ENCODE data around the gene WDR91.
"Not testable (repeated sequence)": the region's sequence is repeated elsewhere in the genome, so short reads cannot be mapped to it uniquely, and the experiment has no call there.

The WDR91 gene

DNA sequence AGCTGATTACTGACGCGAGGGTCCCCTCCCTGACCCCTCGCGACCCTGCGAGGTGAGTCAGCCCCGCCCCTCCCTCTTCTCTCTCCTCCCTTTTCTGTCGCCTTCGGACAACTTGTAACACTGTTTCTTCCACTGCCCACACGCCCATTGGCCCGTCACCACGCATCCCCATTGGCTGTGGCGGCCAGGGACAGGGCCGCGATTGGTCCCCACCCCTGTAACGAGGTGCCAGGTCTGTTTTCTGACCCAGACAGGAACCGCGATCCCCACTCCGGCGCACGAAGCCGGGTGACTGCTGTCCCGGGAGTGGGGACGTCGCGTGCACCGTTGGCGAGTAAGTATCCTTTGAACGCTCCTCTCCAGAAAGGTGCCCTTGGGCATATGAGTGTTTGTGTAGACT is 22.2 kb upstream of the WDR91 start, which contains the start of gene STRA8:
Gene STRA8 (plus strand): TSS at position 269 of the 400 bp plus-strand sequence. CDS start 6,687 bp downstream, outside the sequence.
- DNase-seq = no peak

DNA sequence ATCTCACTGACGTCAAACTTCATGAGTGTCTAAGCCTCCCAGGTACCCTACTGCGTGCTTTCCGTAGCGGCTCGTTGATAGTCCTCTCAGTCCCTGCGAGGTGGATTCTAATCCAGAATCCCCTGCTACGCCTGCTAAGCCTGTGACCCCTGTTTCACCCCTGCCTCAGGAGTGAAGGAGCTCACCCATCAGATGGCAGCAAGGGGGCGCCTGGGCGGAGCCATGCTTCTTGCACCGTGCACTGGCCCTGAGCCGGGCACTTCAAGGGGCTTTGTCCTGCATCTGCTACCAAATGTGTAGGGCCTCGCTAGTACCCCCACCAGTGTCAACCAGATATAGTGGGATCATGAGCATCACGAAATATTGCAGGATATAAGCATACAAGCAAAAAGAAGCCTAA is 21.4 kb upstream of the WDR91 start:
- no peak for DNase-seq

DNA sequence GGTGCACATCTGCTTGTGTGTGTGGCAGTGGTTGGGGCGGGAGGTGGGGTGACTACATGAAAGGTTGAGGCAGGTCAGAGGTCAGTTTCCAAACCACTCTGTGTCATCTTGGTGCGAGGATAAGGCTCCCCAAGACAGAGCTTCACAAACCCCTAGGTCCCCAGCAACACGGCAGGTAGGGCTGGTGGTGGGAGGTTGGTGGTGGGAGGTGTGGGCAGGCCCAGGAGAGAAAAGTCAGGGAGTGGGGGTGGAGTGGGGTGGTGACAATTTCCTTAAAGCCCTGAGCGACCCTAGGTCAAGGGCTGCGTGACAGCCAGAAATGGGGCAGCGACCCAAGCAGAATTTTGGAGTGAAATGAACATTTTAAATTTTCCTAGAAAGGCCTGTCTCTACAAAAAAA is 20.8 kb upstream of the WDR91 start:
- DNase-seq = no peak

DNA sequence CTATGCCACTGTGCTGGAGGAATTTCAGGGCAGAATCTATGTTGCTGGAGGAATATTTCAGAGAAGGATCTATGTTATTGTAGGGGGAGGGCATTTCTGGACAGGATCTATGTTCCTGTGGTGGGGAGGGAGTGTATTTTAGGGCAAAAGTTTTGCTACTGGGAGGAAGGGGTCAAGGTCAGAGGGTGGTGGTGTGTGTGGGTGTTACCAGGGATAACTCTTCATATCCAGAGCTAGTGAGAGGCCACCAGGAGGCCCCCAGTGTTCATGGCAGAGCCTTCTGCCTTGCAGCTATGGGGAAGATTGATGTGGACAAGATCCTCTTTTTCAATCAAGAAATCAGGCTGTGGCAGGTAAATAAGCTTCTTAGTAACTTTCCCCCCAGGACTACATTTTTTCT is 20.4 kb upstream of the WDR91 start:
- DNase-seq = no peak

DNA sequence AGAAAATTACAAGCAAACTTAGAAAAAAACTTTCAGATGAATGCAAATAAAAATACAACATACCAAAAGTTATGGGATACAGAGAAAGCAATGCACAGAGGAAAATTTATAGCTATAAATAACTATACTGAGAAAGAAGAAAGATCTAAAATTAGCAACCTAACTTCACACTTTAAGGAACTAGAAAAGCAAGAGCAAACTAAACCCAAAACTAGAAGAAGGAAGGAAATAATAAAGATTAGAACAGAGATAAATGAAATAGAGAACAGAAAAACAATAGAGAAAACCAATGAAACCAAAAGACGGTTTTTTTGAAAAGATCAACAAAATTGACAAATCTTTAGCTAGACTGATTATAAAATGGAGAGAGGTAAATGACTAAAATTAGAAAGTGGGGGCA is 12.7 kb upstream of the WDR91 start:
- DNase-seq = no peak

DNA sequence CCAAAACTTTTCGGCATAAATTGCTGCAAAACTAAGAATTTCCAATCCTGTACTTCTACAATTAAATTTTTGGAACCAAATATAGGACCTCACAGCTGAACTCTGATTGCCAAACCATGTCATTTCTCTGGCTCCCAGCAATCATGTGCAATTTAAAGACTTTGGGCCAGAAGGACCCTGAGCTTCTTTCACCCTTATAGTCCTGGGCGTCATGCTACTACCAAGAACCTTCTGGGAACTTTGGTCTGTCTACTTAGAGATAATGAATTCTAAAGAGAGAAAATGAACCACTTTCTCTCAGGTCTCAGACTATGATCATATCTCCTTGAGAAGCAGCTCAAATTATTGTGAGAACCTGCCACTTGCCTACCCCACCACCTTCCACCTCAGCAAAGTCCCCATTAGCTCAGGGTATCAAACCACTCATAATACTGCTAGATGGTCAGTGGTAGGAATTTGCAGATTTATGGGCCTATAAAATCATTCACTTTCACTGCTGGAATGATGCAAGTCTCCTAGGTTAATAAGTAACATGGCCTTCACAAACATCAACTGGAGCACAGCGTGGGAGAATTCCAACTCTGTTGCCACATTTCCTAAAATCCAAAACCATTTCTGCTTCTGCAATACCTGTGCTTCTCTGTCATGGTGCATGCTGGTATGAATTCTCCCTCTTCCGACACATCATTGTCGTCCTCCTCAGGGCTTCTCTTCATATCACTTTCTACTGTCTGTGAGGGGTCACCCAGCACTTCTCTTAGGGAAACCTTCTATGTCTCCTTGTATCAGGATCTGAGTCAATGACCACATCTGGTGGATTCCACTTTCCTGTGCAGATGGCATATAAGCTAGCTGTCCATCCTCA is 6.6 kb upstream of the WDR91 start:
- no peak for DNase-seq

DNA sequence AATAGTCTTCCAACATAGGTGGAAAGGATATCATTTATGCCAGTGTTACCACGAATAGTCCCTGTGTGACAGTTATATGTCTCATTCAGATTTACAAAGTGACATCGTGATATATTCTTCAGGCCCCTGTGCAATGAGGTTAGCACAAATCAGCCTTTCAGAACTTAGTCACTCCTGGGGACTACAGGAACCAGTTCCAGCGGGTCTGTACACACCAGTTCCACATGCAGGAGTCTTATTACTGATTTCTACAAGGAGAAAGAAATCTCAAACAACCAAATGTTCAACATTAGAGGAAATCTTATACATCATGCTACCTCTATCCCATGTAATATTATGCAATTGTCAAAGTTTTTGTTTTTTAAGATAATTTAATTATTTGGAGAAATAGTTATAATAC is 4.4 kb upstream of the WDR91 start:
- no peak for DNase-seq

DNA sequence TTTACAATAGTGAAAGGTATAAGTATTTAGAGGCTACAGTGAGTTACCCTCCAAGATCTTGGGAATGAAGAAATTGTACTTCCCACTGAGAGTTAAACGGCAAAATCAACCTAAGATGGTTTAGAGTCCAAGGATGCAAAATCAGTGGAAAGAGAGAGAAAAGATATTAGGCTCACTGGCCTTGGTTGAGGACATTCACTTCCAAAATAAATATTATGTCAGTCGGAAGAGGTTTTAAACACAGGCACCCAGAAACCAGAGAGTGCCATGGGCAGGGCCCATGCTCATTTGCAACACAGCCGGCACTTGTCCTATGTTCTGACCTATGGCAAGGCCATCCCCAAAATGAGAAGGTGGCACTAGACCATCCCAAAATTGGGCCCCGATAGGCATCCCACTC is 3.9 kb upstream of the WDR91 start:
- no peak for DNase-seq

DNA sequence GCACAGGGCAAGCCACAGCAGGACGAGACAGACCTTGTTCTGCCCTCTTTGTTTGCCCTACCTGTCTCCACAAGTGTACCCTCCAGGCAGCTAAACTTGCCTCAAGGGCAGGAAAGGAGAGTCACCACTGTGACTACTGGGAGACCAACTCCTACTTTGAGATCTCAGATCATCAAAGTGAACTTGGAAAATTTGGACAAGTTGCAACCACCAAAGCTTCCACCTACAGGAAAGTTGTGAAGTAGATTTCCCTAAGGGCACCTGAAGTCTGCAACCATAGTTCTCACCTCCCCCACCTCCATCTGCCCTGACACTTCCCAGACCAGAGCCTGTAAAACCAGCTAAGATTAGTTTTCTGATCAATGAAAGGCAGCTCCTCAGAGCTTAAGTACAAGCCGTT is 2.5 kb upstream of the WDR91 start:
- no peak for DNase-seq

DNA sequence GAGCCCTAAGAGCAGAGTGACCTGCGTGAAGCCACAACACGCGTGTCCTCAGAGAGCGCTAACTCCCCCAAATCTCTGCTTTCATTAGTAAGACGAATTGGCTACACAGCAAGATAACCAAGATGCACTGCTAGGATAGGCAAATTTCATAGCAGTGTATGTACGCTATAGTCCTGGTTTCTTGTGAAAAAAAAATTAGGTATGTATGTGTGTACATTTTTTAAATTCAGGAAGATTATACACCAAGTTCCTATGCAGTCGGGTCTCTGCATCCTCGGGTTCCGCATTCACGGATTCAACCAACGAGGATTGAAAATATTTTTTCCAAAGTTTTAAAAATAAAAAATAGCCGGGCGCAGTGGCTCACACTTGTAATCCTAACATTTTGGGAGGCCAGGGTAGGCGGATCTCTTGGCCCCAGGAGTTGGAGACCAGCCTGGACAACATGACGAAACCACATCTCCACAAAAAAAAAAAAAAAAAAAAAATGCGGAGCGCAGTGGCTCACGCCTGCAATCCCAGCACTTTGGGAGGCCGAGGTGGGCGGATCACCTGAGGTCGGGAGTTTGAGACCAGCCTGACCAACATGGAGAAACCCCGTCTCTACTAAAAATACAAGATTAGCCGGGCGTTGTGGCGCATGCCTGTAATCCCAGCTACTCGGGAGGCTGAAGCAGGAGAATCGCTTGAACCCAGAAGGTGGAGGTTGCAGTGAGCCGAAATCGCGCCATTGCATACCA is 790 bp upstream of the WDR91 start:
- DNase-seq = not testable (repeated sequence)

DNA sequence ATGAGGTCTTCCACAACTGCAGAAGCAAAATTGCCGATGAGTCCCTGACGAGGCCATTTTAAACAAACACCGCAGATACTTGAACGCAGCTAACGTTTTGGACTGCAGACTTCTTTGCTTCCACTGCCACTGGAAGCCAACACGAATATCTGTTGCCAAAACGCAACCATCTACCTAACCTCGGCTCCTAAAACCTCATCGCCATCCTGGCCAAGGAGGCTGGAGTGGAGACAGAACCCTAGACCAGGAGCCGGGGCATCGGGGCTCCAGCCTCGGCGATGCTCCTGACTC is 493 bp downstream of the WDR91 start:
- peak; percentile 25 for DNase-seq

DNA sequence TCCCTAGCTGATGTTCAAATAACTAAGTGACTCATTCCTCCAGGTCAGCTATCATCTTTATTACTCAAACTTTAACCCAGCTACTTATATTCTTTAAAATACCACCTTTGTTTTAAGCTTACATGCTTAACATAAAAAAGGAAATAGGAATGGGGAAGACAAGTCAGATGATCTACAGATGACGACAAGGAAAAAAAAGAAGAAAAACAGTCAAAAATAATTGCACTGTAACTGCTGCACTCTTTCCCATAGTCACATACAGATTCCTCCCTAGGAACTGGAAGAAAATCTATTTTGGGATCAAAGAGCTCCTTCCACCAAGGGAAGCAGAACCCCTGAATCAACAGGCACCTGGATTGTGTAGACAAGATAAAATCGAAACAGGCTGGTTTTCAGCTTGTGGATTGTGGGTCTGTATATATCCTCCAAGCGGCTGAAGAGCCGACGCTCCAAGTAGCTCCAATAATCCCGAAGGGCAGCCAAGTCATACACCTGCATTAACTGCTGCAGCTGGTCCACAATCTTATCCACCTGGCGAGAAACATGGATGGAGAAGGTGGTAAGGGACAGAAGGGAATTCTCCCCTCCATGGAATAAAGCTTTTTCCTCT is 2.0 kb downstream of the WDR91 start:
- no peak for DNase-seq

DNA sequence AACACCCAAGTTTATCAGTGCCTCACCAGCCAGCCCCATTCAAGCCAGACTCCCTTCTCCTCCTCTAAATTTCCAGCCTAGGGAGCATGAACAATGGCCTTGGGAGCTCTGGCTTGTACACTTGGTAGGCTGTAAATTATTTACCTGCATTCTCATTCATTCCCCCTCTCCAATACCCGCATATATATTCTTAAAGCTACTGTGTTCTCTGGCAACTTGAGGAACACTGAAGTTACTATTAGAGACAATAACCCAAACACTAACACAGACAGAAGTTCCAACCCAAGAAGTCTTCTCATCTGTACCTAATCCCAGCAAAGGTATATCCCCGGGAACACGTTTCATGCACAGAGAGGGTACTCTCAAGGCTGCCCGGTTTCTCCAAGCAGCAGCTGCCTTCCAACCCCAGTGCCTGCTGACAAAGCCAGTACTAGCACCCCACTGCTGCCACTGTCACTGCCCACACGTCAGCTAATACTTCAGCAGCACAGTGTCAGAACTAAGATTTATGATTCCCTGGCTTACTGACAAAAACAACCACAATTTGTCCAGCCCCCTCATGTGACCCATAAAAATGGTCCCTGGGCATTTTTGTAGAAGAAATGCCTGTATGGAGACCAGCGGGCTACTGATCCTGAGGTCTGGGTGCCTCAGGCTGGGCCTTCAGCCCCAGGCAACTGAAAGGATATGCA is 3.1 kb downstream of the WDR91 start:
- no peak for DNase-seq

DNA sequence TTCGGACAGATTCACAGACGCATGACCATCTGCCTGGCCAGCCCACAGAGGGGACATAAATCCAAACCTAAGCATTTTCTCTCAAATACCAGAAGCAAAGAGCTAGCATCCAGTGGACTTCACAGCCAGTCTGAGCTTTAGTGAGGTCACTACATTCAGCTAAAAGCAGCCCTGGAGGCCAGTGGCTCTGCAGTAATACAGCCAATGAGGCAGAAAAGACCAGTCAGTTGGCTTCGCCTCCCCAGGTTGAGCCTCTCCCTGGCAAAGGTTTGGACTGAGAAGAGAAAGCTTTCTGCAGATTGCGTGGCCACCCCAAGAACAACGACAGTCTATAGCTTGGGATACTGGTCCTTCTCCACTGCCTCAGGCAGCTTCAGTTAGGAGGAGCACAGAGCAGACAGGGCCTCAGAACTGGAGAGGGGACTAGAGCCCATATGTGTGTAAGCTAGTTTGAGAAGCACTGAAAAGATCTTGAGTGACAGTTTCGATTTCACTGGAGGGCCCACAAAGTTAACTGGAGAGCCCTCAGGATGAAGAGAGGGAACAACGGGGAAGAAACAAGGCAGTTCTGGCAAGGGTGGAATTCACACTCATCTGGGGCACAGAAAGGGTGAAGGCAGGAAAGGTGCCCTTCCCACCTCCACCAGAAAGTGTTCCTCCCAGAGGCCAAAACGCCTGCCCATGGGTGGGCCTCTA is 3.8 kb downstream of the WDR91 start:
- DNase-seq = no peak

DNA sequence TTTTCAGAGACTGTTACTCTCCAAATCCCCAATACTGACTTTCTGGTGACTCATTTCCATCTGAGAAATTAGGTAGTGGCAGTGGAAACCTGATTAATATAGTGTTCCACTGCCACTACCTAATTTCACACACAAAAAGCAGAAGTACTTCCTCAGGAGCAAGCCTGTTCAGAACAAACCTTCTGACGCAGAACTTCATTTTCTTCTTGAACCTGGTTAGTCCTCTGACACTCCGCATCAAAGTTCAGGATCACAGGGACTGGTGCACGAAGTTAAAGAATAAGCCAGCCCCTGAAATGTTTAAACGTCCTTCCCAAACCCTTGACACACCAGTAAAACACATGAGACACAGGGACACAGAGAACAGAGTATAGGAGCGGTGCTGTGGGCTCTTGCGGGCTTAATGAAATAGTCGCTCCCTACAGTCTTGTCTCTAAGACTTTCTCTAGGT is 4.4 kb downstream of the WDR91 start:
- no peak for DNase-seq

DNA sequence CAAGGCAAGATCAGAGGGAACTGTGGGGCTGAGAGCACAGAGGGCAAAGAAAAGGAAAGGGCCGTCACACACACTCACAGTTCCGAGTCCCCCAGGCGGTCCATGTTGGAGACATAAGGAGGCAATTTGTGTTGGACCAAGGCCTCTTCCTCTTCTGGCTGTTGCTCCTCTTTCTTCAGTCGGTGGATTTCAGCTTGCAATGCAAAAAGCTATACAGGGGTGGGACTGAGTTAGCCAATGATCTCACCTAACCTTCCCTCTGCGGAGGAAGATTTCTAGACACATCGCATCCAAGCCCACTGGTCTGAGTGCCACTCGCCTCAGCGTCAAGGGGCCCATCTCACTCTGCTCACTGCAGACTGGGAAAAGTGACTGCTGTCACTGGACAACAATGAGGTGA is 5.5 kb downstream of the WDR91 start:
- no peak for DNase-seq

DNA sequence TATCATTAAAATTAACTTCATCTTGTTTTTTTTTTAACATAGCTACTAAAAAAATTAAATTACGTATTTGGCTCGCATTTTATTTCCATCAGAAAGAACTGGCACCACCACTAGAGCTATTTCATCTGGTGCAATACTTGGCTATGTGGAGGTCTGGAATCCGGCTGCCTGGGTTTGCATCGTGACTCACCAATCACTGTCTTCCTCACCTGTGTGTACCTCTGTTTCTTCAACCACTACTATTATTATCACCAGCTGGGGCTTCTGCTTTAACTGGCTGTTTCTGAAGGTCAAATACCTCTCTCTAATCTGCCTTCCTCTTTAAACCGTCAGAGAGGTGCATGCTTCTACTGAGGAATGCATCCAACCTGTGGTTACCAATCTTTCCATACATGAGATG is 6.5 kb downstream of the WDR91 start:
- DNase-seq = no peak

DNA sequence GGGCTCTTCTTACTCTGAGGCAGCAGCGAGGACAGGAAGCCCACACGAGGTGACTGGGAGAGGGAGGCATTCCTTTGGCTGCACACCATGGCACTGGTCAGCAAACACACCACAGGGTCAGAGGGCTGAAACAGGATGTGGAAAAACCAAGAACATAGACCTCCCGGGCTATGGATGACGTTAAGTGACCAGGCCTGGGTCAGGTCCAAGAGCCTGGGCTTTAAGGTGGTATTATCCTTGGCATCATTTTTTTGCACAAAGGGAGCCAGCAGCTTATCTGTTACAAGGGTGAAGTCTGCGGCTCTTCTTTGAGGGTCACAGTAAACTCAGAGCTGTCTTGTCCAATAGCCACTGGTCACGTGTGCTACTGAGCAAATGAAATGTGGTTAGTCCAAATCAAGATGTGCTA is 7.0 kb downstream of the WDR91 start:
- no peak for DNase-seq

DNA sequence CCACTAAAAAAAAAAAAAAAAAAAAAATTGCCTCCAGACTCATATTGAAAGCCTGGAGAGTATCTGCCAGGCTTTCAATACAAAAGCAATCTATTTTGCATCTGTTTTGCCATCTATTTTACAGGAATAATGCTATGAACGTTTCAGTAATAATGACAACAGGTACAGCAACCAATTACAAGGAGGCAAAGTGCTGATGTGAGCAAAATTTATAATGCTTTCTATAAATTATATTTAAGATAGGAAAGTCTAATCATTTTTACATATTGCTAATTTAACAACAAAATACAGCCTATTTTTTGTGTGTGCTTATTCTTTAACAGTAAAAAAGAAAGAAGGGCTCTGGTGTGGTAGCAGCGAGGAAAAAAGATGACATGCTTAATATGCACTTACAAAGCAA is 10.0 kb downstream of the WDR91 start:
- DNase-seq = no peak

DNA sequence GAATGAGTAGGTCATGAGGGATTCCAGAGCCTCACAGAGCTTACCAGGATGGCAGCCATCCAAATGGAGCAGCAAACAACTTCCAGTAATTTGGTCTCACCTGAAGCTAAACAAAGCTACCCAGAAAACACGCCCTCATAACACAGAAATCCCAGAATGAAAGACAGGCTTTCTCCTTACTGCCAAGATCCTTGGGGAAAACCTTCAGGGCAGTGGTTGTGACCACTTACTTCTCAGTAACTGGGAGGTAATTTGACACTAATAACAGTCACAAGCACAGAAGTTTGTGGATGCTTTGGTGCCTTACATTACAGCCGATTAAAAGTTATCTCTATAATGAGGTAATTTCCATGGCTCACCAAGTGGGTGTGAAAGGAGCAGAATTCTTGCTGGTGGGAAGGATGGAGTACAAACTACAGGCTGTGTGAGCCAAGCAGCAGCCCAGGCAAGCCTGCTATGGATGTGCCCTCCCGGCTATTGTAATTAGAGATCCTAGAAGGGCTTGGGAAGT is 10.4 kb downstream of the WDR91 start:
- DNase-seq = no peak

DNA sequence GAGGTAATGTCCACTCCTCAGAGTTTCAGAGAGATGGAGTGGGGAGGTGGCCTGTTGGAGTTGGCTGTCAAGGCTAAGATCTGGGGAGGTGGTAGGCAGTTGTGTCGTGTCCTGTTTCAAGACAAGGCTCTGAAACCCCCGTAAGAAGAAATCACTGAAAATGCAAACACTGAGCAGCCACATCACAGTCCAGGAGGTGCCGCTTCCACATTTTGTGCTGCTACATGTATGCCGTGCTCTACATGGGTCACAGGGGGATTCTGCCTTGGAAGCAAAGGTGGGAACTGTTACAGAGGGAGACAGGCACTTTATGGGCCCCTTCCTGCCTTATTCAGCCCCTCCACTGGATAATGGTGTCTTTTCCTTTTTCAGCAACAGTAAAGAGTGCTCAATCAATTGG is 11.9 kb downstream of the WDR91 start:
- no peak for DNase-seq

Measured in fibroblast of skin of back (primary cell).